BE2C (cell line): Measurements from ENCODE around the gene PTX4.

Experiments used
- DNase-seq: peaks from one replicate; pipeline ENCODE4 v3.0.0-alpha.2; 2020
- H3K27me3 ChIP-seq: fragments of 250-450 bp; sonication (Bioruptor Pico); 2 replicates; pipeline ENCODE4 v1.5.1; 2020; ENCODE audit warnings: mild to moderate bottlenecking
- H3K36me3 ChIP-seq: fragments of 250-450 bp; sonication (Bioruptor Pico); 2 replicates; pipeline ENCODE4 v1.5.1; 2020; ENCODE audit warnings: mild to moderate bottlenecking
- H3K4me1 ChIP-seq: fragments of 250-450 bp; sonication (Bioruptor Pico); 2 replicates; pipeline ENCODE4 v1.5.1; 2020
- H3K4me3 ChIP-seq: 2 replicates; pipeline ENCODE4 v1.5.1; 2011; ENCODE audit warnings: low read depth, low read length
- H3K9me3 ChIP-seq: fragments of 250-450 bp; sonication (Bioruptor Pico); 2 replicates; pipeline ENCODE4 v1.5.1; 2020
- TF ChIP-seq, protein P1 (sequence below): IDR thresholded peaks from 2 replicates; pipeline ENCODE4 v1.5.1; 2012; ENCODE audit warnings: mild to moderate bottlenecking, low read depth, low read length

PTX4 gene

DNA sequence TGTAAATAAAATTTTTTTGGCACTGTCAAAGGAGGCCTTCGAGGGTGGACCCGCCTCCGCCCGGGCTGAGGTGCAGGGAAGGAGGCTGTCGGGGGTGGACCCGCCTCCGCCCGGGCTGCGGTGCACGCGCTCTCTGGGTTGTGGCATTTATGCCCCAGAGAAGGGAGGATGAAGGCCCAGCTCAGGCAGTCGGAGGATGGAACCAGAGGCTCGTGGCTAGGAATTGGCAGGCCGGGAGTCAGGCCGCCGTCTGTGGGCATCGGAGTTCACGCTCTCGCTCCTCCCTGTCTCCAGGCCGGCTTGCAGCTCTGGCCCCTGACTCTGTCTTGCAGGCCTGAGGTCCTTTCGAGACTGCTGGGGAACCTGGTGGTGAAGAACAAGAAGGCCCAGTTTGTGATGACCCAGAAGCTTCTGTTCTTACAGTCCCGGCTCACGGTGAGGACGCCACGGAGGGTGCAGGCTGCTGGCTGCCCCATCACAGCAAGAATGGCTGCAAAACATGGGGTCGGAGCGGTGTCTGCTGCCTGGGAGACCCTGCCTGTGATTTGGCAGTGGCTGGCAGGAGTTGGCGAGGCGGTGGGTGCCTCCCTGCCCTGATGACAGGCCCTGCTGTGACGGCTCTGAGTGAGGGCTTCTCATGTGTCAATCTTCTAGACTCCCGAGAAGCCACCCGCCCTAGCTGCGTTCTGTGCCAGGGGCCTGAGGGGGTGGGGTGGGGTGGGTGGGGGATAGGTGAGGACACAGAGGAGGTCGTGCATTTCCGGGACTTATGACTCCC lies 10.3 kb upstream of the PTX4 start:
- DNase-seq = no peak
- Histone ChIP-seq H3K9me3 (no peaks in the 10 kb centered on the region), H3K4me1 (no peaks in the 10 kb centered on the region; the same call in 1 of the 2 replicates), H3K27me3 (no peaks in the 10 kb centered on the region), H3K4me3 (no peak overlapping the region), H3K36me3 (peaks cover 77% of the 10 kb centered on the region)
- TF ChIP-seq, protein P1, sequence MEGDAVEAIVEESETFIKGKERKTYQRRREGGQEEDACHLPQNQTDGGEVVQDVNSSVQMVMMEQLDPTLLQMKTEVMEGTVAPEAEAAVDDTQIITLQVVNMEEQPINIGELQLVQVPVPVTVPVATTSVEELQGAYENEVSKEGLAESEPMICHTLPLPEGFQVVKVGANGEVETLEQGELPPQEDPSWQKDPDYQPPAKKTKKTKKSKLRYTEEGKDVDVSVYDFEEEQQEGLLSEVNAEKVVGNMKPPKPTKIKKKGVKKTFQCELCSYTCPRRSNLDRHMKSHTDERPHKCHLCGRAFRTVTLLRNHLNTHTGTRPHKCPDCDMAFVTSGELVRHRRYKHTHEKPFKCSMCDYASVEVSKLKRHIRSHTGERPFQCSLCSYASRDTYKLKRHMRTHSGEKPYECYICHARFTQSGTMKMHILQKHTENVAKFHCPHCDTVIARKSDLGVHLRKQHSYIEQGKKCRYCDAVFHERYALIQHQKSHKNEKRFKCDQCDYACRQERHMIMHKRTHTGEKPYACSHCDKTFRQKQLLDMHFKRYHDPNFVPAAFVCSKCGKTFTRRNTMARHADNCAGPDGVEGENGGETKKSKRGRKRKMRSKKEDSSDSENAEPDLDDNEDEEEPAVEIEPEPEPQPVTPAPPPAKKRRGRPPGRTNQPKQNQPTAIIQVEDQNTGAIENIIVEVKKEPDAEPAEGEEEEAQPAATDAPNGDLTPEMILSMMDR = no peak

DNA sequence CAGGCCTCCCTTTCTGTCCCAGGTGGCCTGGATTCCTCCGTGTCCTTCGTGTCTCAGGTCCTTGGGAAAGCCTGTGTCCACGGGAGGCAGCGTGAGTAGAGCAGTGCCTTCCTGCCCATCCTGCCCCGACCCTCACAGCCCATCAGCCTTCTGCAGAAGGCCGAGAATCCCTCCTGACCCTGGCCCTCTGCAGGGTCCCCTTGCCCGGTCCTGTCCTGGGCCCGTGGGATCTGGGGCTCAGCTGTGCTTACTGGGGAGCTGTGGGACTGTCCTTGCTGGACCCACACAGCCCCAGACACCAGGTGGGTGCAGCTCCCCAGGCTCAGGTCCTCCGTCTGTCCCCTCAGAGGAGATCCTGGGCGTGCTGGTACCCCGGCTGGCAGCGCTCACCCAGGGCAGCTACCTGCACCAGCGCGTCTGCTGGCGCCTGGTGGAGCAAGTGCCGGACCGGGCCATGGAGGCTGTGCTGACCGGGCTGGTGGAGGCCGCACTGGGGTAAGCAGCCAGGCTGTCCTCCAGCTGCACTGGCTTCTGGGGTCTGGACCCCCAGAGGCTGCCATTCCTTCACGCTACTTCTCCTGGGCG lies 8.4 kb upstream of the PTX4 start:
- H3K36me3 ChIP-seq = peaks cover 64% of the 10 kb centered on the region
- peaks cover 4% of the 10 kb centered on the region for H3K4me1 ChIP-seq
- no peak overlapping the region for H3K4me3 ChIP-seq
- TF ChIP-seq, protein P1 = no peak
- DNase-seq = no peak
- no peaks in the 10 kb centered on the region for H3K27me3 ChIP-seq
- no peaks in the 10 kb centered on the region for H3K9me3 ChIP-seq

DNA sequence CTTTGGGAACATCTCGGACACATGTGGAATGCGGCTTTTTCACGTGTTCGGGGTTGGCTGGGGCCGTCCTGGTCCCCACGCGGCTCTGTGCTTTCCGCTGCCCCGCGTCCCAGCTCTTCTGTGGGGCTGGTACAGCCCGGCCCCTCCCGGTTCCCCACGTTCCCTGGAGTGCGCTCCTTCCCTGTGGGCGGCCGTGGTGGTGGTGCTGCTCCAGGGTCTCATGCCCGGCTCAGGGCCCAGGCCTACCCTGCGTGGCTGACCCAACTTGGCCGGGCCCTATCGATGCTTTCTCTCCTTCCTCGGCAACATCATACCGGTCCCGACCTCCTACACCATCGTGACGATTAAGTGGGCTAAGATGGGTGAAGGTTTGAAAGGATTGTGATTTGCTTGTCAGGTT lies 7.7 kb upstream of the PTX4 start:
- H3K4me3 ChIP-seq = no peak overlapping the region
- H3K4me1 ChIP-seq = peaks cover 4% of the 10 kb centered on the region
- H3K27me3 ChIP-seq = no peaks in the 10 kb centered on the region
- no peaks in the 10 kb centered on the region for H3K9me3 ChIP-seq
- TF ChIP-seq, protein P1 = no peak
- peaks cover 57% of the 10 kb centered on the region for H3K36me3 ChIP-seq
- no peak for DNase-seq

DNA sequence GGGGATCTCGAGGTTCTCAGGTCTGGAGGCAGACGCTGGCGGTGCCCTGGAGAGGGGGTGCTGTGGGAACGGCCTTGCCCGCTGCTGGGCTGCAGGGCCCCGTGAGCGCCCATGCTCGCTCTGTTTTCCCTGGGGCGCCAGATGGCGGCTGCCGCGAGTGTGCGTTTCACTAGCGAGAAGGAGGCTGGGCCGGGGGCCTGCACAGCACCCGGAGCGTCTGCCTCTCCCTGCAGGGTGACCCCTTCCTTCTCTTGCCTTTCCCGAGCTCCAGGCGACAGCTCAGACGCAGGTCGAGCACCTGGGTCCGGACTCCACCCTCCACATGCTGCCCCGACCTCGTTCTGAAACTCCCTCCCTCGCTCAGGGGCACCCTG lies 7.1 kb upstream of the PTX4 start:
- Histone ChIP-seq H3K4me3 (no peak overlapping the region), H3K36me3 (peaks cover 51% of the 10 kb centered on the region), H3K27me3 (no peaks in the 10 kb centered on the region), H3K4me1 (peaks cover 4% of the 10 kb centered on the region), H3K9me3 (no peaks in the 10 kb centered on the region)
- TF ChIP-seq, protein P1 = no peak
- no peak for DNase-seq

DNA sequence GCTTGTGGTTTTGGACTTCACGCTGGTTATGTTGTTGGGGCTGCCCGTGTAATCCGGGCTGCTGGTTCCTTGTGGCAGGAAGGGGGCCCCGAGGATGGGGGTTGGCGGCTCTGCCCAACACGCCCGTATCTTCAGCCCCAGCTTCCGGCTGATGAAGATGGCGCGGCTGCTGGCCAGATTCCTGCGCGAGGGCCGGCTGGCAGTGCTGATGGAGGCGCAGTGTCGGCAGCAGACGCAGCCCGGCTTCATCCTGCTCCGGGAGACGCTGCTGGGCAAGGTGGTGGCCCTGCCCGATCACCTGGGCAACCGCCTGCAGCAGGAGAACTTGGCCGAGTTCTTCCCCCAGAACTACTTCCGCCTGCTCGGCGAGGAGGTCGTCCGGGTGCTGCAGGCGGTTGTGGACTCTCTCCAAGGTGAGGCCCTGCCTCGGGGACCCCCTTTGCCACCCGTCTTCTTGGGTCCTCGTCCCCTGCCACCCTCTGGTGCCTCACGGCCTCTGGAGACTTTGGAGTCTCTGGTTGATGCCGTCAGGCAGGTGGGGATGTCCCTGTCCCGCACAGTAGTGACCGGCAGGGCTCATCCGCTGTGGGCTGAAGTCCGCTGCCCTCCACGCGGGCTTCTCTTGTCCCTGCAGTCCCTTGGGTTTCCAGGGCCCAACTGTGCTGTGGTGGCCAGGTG lies 6.6 kb upstream of the PTX4 start:
- no peak for DNase-seq

More for the DNA sequence above, 6.6 kb upstream of the PTX4 start:
- TF ChIP-seq, protein P1 = no peak
- Histone ChIP-seq H3K36me3 (peaks cover 46% of the 10 kb centered on the region), H3K4me3 (no peak overlapping the region), H3K4me1 (peaks cover 4% of the 10 kb centered on the region), H3K27me3 (no peaks in the 10 kb centered on the region), H3K9me3 (no peaks in the 10 kb centered on the region)
